ENCODE measurements around the gene DAPK1.

Gene DAPK1

DNA sequence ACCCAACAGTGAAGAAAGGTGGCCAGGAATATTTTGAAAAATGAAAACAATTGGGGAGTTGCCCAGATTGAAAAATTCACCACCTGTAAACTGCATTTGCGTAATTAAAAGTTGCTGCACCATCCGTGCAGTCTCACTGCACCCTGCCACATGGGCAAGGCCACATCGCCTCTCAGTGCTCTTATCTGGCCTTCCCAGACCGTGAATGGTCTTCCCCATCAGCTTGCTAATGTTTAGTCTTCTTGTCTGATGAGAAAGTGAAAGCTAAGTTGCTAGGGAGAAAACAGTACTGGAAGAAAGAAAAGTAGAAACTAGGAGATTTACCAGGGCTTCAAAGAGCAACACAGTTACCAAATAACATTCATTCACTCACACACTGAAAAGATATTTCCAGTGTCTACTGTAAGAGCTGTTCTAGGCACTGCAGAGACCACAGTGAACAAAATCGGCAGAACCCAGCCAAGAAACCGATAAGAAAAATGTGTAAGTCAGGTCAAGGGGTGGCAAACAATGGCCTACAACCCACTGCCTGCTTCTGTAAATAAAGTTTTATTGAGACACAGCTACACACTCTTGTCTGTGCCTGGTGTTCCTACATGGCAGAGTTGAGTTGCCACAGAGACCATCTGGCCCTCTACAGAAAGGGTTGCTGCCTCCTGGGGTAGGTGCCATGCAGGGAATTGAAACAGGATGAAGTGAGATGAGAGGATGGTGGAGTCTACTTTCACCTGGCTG, 177.1 kb downstream of the DAPK1 start:
- DNase-seq: no peak

DNA sequence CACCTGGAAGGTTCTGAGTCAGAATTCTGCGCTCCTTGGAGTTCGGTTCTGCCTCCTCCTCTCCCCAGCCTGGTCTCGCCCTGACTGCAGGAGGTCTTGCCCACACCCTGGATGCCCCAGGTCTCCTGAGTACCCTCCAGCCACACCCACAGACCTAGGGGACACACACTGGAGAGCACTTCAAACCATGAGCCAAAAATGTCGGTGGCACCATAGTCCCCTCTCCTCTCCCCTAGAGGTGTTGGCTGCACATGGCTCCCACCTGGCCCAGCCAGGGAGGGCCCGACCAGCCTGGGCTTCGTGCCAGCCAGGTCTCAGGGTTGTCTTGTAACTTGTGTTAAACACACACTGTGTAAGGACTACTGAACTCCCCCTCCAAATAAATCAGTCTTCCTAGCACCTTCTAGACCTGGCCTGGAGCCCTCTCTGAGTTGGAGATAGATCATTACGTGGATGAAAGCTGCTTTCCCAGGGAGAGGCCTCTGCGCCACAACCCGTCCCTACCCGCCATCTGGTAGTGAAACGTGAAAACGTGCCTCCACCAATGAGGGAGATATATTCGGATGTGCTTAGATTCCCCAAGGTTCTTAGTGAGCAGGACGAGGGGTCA, 178.3 kb downstream of the DAPK1 start:
- DNase-seq: no peak

DNA sequence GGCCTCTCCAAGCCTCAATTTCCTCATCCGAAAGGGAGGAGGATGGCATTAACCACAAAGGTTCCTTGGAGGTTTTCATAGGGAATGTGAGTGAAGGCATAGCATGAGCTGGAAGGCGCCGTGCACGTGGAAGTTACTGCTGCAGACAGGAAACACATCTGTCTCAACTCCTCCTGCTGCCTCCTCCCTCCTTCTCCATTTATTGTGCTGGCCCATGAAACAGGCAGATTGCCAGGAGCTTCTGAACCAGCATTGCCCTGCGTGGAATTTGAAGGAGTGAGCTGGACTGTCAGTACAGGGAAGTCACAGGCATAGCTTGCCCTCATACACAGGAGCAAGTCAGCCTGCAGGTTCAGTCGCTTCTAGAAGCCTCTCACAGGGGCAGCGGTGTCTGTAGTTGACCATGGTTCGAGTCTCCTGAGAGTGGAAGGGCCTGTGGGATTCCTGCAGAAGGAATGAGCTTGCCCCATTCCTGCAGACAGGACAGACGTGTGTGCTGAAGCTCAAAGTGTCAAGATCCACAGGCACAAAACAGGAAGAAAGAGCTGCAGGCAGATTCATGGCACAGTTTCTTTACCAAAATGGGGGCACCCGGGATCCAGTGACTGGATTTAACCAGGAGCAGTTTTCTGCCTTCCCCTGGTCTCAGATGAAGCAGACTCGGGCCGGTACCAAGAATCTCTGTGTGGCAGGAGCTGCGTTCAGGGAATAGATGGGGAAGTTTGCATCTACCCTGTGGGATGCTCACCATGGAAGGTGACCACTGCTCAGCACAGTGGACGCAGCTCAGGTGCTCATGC, 179.5 kb downstream of the DAPK1 start:
- no peak for DNase-seq

DNA sequence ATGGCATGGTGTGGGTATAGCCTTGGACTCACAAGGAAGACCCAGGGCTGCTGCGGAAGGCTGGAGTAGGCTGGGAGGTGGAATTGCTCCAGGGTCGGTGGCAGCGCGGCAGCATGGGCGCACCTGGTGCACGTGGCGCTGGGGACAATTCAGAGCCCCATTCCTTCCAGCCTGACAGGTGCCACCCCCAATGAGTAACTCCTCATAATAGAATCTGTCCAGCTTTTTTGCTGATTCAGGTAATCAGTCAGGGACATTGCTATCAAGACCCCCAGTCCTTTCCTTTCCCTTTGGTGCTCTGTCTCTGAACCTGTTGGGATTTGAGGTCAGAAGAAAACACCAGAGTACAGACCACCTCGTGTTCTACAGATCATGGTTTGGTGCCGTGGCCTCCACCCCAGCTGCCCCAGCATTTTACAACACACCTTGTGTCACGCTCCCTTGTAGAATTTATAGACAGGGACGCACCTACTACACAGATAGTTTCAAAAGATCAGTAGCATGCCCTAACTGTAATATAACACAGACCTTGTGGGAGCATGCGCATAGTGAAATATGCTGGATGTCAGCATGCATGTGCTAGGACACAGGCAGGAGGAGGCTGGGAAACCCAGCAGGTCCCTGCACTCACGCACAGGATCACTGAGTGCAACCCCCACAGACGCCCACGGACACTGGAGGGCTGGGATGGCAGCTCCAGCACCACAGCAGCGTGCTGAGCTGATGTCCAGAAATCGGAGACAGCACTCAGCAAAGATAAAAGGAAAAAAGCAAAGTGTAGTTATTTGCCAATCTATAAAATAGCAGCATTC, 180.3 kb downstream of the DAPK1 start:
- no peak for DNase-seq

DNA sequence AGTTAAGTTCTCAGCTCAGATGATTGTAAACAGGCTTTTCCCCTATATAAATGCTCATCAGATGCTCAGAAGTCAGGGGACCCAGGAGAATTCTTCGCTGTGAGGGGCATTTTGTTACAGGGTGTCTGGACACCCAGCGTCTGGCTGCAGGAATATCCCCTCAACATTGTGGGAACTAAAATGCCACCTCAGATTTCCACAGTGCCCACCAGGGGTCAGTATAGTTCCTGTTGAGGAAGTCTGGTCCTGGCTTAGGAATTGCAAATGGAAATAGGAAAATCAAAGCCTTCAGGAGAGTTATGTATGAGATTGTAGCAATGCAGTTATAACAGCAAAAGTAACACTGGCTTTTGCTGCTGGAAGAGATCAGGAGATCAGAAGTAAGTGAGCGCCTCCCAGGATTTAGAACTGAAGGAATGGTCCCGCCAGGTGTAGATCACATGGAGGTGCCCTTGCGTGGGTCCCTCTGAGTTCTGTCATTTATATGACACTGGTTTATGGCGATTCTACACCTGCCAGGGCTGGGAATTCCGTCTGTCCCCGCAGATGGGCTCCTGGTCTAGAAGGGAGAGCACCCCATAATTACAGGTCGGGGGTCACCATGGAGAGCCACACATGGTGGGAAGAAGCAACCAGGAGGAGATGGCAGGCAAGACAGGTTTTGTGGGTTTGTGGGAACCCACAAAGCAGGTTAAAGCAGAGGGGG, 181.1 kb downstream of the DAPK1 start:
- no peak for DNase-seq

DNA sequence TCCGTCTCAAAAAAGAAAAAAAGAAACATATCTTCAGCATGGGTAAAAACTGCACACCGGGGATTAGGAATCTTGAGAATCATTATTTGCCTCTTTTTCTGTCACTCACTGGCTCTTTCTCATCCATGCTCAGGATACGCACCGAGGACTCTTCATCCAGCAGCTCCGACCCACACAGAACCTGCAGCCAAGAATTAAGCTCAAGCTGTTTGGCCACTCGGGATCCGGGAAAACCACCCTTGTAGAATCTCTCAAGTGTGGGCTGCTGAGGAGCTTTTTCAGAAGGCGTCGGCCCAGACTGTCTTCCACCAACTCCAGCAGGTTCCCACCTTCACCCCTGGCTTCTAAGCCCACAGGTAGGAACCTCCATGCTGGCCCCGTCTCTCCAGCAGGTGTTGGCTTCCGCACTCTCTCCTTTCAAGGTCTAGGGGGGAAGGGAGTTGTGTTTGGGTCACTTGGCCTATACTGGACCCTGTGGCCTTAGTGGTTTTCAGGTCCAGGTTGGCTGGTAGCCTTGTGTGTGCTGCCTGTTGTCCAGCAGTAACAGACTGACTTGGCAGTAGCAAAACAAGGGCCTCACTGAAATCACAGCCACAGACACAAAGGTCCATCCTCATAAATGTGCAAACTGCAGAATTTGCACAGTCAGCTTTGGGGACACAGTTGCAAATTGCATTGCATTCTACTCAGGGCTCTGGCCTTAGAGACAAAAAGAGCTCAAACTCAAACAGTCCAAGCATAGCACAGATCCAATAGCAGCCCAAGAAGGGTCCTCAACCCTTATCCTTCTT, 183.8 kb downstream of the DAPK1 start:
- no peak for DNase-seq

DNA sequence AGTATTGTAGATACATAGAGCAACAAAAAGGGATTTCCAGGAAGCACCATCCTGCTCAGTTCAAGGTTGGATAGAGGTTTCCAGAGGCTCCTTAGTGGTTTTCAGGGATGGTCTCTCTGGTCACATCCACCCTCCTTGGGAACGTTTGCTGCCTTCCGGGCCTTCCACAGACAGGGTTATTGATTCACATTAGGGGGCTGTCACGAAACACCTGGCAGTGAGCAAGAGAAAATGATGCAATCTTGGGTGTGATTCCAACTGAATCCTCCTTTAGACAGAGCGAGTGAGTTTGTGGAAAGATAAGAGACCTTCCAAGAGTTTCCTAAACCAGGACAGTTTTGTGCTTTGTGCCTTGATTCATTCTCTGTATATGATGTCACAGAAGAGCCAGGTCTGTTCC, 184.4 kb downstream of the DAPK1 start:
- DNase-seq: no peak

DNA sequence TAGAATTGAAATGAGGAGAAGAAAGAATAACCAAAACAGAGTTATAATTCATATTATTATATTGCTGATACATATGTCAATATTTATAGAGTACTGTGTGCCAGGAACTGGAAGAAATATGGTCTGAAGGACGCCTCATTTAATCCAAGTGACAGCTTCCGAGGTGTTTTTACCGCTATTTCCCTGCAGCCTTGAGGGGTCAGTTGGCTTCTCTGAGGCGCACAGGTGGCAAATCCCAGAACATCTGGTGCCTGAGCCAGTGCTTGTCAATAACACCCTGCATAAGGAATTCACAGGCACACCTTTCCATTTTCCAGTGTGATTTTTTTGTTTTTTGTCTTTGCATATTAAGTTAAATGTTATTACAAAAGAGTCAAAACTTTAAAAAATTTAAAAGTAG, 185.0 kb downstream of the DAPK1 start:
- DNase-seq: no peak

DNA sequence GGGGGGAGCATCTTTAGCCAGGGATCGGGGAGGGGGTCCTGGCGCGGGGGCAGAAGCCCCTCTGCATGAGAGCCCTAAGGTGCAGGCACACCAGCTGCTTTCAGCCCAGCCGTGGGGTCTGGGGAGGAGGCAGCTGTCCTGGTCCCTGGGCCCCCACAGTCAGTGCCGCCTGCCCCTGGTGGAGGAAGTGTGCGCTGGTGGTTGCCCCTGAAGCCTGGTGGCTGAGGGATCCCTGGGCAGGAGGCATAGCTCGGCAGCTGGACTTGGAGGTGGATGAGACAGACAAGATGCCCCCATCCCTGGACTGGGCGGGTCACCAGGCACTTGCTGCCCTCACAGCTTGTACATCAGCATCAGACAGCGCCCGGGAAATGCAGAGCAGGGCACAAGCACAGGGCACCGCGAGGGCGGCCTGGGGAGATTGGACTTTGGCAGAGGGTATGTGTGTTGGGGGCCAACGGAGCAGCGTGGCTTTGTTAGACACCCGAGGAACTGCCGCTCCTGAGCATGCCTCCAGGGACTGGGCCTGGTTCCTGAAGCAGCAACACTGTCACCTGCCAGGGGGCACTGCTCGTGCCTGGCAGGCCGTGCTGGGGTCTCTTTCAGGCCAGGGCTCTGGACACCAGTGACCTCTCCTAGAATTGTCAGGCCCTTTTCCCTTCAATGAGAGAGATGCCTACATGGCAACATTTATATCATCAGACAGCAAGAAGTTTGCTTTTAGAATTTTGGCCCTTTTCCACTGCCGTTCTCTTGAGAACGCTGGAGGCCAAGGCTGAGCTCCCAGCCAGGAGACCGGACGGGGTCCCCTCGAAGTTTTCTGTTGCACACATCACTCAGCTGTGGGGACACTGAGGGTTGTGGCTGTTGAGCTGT, 186.3 kb downstream of the DAPK1 start:
- no peak for DNase-seq

DNA sequence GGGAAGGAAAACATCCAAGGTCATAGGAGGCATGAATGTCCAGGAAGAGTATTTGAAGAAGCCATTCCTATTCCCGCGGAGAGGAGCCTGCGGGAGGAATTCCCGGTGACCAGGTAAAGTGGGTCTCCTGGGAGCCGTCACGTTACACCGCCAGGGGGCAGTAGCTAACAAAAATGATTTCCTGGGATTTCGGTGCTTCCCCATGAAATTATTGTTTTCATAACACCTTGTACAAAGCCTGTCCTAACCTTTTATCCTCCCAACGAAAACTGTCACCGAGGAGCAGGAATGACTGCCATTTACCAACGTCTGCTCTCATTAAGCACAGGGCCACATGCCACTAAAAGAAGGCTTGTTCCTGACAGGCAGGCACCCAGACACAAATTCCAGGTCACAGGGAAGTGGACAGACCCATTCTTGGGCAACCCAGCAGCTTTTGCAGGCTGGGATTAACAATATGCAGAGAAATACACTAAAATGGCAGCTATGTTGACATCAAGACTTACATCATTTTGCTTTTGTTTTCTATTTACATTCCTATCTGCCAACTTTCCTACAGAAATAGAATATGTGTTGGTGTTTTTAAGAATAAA, 187.1 kb downstream of the DAPK1 start:
- no peak for DNase-seq

DNA sequence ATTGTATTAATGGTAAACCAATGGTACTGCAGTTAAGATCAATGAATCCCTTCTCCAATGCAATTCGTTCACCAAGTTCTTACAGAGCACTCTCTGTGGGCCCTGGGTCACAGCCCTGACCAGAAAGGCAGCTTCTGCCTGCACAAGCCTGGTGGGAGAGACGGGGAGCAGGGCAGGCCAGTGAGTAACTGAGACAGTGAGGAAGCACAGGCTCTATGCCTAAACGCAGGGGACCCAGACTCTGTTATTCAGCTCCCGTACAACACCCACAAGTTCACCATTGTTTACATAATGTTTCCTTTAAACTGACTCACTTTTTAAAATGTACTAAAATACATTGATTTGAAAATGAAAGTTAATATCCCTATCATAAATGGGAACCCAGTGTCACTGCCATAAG, 187.8 kb downstream of the DAPK1 start:
- DNase-seq: no peak

DNA sequence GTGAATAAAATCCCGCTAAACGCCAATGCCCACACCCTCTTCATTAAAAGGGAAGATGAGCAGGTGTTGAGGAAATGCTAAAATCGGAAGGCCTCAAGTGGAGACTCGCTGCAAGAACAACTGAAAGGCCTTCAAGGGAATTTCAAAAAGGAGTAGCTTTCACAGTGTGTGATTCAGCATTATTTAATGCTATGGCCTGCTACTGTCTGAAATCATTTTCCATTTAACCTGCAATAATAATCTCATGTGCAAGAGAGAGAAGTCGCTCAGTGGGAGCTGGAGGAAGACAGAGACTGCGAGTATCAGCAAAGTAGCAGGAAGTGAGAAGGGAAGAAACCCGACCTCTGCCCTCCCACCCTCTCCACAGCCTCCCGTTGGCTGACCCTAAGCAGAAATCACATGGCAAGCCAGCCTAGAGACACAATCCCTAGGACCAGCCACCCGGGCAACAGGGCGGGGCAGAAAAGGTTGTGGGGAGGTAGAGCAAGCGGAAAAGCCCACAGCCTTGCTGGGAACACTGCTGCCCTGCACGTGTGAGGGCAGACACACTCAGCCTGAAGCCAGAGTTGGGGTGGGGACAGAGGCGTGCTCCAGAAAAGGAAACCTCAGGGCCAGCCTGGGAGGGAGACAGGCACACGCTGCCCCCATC, 188.3 kb downstream of the DAPK1 start:
- DNase-seq: no peak

DNA sequence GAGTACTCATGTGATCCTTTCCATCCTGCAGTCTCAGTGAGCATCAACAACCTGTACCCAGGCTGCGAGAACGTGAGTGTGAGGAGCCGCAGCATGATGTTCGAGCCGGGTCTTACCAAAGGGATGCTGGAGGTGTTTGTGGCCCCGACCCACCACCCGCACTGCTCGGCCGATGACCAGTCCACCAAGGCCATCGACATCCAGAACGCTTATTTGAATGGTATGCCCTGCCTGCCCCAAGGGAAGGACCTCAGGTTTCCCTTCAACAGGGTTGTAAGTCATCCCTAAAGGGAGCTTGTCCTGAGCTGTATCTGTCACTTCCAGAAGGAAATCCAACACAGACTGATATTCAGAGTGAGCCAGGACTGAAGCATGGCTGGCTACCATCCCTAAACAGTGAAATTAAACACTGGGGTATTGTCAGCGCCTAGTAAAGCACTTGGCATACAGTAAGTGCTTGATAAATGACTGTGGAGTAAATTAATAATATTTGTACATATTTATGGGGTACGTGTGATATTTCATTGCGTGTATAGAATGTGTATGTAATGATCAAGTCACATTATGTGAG, 188.9 kb downstream of the DAPK1 start:
- no peak for DNase-seq

DNA sequence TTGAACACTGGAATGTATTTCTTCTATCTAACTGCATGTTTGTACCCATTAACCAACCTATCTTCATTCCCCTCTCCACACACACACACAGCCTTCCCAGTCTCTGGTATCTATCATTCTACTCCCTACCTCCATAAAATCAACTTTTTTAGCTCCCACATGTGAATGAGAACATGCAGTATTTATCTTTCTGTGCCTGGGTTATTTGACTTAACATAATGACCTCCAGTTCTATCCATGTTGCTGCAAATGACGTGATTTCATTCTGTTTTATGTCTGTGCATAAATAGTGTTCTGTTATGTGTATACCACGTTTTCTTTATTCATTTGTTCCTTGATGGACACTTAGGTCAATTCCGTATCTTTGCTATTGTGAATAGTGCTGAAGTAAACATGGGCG, 189.5 kb downstream of the DAPK1 start:
- no peak for DNase-seq

DNA sequence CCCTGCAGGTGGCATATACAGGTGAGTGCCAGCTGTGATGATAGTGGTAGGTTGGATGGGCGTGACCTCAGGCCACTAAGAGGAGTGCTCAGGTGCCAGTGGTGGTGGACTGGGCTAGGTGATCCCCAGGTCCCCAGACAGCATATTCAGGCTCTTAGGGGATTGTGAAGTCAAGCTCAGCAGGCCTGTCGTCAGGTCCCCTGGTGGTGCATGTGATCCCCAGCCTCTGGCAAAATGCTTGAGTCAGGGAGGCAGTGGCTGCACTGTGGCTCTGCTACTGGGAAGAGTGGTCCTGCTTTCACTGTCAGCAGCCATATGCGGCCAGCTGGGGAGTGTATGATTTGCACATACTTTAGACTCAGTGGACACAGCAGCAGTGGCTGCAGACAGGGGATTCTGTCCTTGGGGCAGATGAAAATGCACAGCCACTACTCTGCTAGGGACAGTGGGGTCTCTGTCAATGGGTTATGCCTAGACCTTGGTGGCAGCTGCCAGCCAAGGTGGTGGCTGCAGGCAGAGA, 196.6 kb downstream of the DAPK1 start:
- no peak for DNase-seq

DNA sequence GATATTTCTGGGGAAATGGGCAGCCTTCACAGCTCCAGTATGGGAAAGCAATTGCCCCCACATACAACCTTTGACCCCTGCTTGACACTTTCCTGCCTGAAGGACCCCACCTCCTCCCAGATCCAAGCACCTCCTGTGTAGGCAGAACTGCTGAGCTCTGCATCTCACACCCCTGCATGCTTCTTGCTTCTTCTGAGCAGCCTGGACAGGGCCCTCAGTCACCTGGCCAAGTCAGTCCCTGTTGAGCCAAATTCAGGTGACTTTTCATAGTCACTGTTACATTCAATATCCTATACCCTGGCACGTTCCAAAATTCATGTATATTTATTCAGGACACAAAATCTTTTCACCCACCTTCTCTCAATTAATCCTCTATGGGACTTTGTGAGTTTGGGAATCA, 197.9 kb downstream of the DAPK1 start:
- DNase-seq: no peak

DNA sequence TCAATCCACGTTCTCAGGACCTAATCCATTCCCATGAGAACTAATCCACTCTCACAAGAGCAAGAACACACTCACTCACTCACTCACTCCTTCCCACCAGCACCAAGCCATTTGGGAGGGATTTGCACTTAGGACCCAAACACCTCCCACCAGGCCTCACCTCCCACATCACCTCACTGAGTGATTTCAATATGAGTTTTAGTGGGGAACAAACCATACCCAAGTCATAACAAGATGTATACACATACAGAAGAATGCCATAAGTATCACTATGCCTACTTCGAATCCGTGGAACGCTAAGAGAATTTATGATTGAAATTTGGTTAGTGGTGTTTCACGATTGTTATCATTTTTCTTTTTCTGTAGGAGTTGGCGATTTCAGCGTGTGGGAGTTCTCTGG, 199.0 kb downstream of the DAPK1 start:
- DNase-seq: no peak

DNA sequence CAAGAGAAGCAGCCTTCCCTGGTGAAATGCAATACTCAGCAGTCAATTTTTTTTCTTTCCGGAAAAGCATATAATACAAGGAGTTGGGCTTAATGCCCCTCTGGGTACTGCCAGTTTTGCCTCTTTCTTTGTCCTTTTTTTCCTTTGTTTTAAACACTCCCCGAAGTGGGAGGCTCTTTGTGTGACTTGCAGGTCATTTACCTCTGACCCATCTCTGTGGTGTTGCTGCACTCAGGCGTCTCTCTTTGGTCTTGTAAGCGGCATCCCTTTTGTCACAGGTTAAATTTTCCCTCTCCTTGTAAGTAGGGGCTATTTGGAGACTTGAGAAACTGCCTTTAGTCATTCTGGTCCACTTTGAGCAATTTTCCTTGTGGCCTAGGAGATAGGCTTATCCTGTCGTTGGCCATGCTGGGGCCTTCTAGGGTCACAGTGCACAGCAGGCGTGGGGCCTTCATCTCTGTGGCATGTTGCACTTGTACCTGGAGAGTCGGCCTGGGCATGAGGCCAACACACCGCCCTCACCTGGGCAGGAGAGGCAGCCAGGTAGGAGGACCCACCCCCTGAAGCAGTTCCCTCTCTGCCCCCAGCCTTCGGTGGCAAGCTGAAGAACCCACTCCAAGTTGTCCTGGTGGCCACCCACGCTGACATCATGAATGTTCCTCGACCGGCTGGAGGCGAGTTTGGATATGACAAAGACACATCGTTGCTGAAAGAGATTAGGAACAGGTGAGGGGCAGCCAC, 200.6 kb downstream of the DAPK1 start:
- no peak for DNase-seq

Data from activated CD8-positive, alpha-beta memory T cell treated with anti-CD3 and anti-CD28 coated beads, Interleukin-2, amount 50 U/mL, for 4 hours (primary cell).